ENCODE measurements around the gene CYGB.
"Not testable (repeated sequence)": the region's sequence is repeated elsewhere in the genome, so short reads cannot be mapped to it uniquely, and the experiment has no call there.

CYGB gene

GRCh38 chr17:76566613-76566943 is 29.1 kb upstream of the CYGB start:
- H3K36me3 ChIP-seq (ENCODE audit: insufficient read depth, low read depth, low read length) = peaks cover 48% of the 10 kb centered on the region
- no peak overlapping the region for H3K27ac ChIP-seq (ENCODE audit: low read length)
- no peaks in the 10 kb centered on the region for H3K9me3 ChIP-seq (ENCODE audit: insufficient read depth, low read depth, low read length)

GRCh38 chr17:76565728-76566612 is 28.5 kb upstream of the CYGB start:
- peaks cover 6% of the 10 kb centered on the region; the same call in 1 of the 2 replicates for H3K4me1 ChIP-seq (ENCODE audit: insufficient read depth, low read length)
- no peak overlapping the region for H3K9ac ChIP-seq (ENCODE audit: low read depth, low read length)
- no peak overlapping the region for H3K27ac ChIP-seq (ENCODE audit: low read length)
- no peak overlapping the region for H3K4me3 ChIP-seq (ENCODE audit: low read length)
- H3K9me3 ChIP-seq (ENCODE audit: insufficient read depth, low read depth, low read length) = no peaks in the 10 kb centered on the region
- peaks cover 54% of the 10 kb centered on the region for H3K36me3 ChIP-seq (ENCODE audit: insufficient read depth, low read depth, low read length)
- no peaks in the 10 kb centered on the region for H3K27me3 ChIP-seq (ENCODE audit: insufficient read depth, low read length)

More at GRCh38 chr17:76566613-76566943, 29.1 kb upstream of the CYGB start:
- H3K4me3 ChIP-seq (ENCODE audit: low read length) = no peak overlapping the region
- H3K27me3 ChIP-seq (ENCODE audit: insufficient read depth, low read length) = no peaks in the 10 kb centered on the region
- H3K4me1 ChIP-seq (ENCODE audit: insufficient read depth, low read length) = peaks cover 6% of the 10 kb centered on the region; the same call in 1 of the 2 replicates
- no peak overlapping the region for H3K9ac ChIP-seq (ENCODE audit: low read depth, low read length)

- peaks cover 62% of the 10 kb centered on the region for H3K36me3 ChIP-seq (ENCODE audit: insufficient read depth, low read depth, low read length)
- H3K9me3 ChIP-seq (ENCODE audit: insufficient read depth, low read depth, low read length); H3K27ac ChIP-seq (ENCODE audit: low read length); H3K27me3 ChIP-seq (ENCODE audit: insufficient read depth, low read length); H3K9ac ChIP-seq (ENCODE audit: low read depth, low read length); H3K4me3 ChIP-seq (ENCODE audit: low read length); H3K4me1 ChIP-seq (ENCODE audit: insufficient read depth, low read length): not testable (repeated sequence)
Measured at GRCh38 chr17:76564991-76565727, 27.6 kb upstream of the CYGB start.

- H3K9ac ChIP-seq (ENCODE audit: low read depth, low read length); H3K4me3 ChIP-seq (ENCODE audit: low read length); H3K27me3 ChIP-seq (ENCODE audit: insufficient read depth, low read length); H3K27ac ChIP-seq (ENCODE audit: low read length); H3K9me3 ChIP-seq (ENCODE audit: insufficient read depth, low read depth, low read length): not testable (repeated sequence)
- peaks cover 12% of the 10 kb centered on the region for H3K4me1 ChIP-seq (ENCODE audit: insufficient read depth, low read length)
- H3K36me3 ChIP-seq (ENCODE audit: insufficient read depth, low read depth, low read length) = peaks cover 80% of the 10 kb centered on the region
Measured at GRCh38 chr17:76563359-76563758, 25.9 kb upstream of the CYGB start.

- Histone ChIP-seq H3K4me3 (ENCODE audit: low read length) (no peak overlapping the region), H3K9me3 (ENCODE audit: insufficient read depth, low read depth, low read length) (no peaks in the 10 kb centered on the region), H3K27me3 (ENCODE audit: insufficient read depth, low read length) (no peaks in the 10 kb centered on the region), H3K27ac (ENCODE audit: low read length) (no peak overlapping the region), H3K4me1 (ENCODE audit: insufficient read depth, low read length) (peaks cover 11% of the 10 kb centered on the region), H3K36me3 (ENCODE audit: insufficient read depth, low read depth, low read length) (peaks cover 80% of the 10 kb centered on the region), H3K9ac (ENCODE audit: low read depth, low read length) (no peak overlapping the region)
Measured at GRCh38 chr17:76562734-76563148, 25.2 kb upstream of the CYGB start.

- Histone ChIP-seq H3K4me3 (ENCODE audit: low read length) (no peak overlapping the region), H3K9me3 (ENCODE audit: insufficient read depth, low read depth, low read length) (no peaks in the 10 kb centered on the region), H3K9ac (ENCODE audit: low read depth, low read length) (no peak overlapping the region), H3K27ac (ENCODE audit: low read length) (no peak overlapping the region), H3K27me3 (ENCODE audit: insufficient read depth, low read length) (no peaks in the 10 kb centered on the region), H3K4me1 (ENCODE audit: insufficient read depth, low read length) (peaks cover 11% of the 10 kb centered on the region), H3K36me3 (ENCODE audit: insufficient read depth, low read depth, low read length) (peaks cover 78% of the 10 kb centered on the region)
Measured at GRCh38 chr17:76561799-76562268, 24.3 kb upstream of the CYGB start.

GRCh38 chr17:76561332-76561731 is 23.8 kb upstream of the CYGB start:
- Histone ChIP-seq H3K27me3 (ENCODE audit: insufficient read depth, low read length) (no peaks in the 10 kb centered on the region), H3K9me3 (ENCODE audit: insufficient read depth, low read depth, low read length) (no peaks in the 10 kb centered on the region), H3K4me3 (ENCODE audit: low read length) (no peak overlapping the region), H3K4me1 (ENCODE audit: insufficient read depth, low read length) (peaks cover 11% of the 10 kb centered on the region), H3K9ac (ENCODE audit: low read depth, low read length) (0 out of 2 replicates have a peak overlapping the region, but pooled peaks have one; percentile 8), H3K27ac (ENCODE audit: low read length) (no peak overlapping the region), H3K36me3 (ENCODE audit: insufficient read depth, low read depth, low read length) (peaks cover 74% of the 10 kb centered on the region)

GRCh38 chr17:76560877-76561221 is 23.3 kb upstream of the CYGB start:
- Histone ChIP-seq H3K9me3 (ENCODE audit: insufficient read depth, low read depth, low read length) (no peaks in the 10 kb centered on the region), H3K4me1 (ENCODE audit: insufficient read depth, low read length) (peaks cover 11% of the 10 kb centered on the region), H3K4me3 (ENCODE audit: low read length) (no peak overlapping the region), H3K27ac (ENCODE audit: low read length) (no peak overlapping the region), H3K27me3 (ENCODE audit: insufficient read depth, low read length) (no peaks in the 10 kb centered on the region), H3K9ac (ENCODE audit: low read depth, low read length) (peak overlapping the region; percentile 100; the same call in 1 of the 2 replicates), H3K36me3 (ENCODE audit: insufficient read depth, low read depth, low read length) (peaks cover 69% of the 10 kb centered on the region)

- no peak overlapping the region for H3K27ac ChIP-seq (ENCODE audit: low read length)
- H3K36me3 ChIP-seq (ENCODE audit: insufficient read depth, low read depth, low read length) = peaks cover 63% of the 10 kb centered on the region
- H3K4me1 ChIP-seq (ENCODE audit: insufficient read depth, low read length) = peaks cover 11% of the 10 kb centered on the region
- H3K4me3 ChIP-seq (ENCODE audit: low read length) = peak overlapping the region; percentile 100
- no peaks in the 10 kb centered on the region for H3K9me3 ChIP-seq (ENCODE audit: insufficient read depth, low read depth, low read length)
- no peaks in the 10 kb centered on the region for H3K27me3 ChIP-seq (ENCODE audit: insufficient read depth, low read length)
- H3K9ac ChIP-seq (ENCODE audit: low read depth, low read length) = peak overlapping the region; percentile 100; the same call in 1 of the 2 replicates
Measured at GRCh38 chr17:76560036-76560876, 22.7 kb upstream of the CYGB start.

GRCh38 chr17:76559460-76559859 is 22.0 kb upstream of the CYGB start:
- peak overlapping the region; percentile 46 for H3K27ac ChIP-seq (ENCODE audit: low read length)
- peak overlapping the region; percentile 100 for H3K4me3 ChIP-seq (ENCODE audit: low read length)
- not testable (repeated sequence) for H3K9me3 ChIP-seq (ENCODE audit: insufficient read depth, low read depth, low read length); H3K27me3 ChIP-seq (ENCODE audit: insufficient read depth, low read length)
- peaks cover 55% of the 10 kb centered on the region for H3K36me3 ChIP-seq (ENCODE audit: insufficient read depth, low read depth, low read length)
- peak overlapping the region; percentile 100 for H3K9ac ChIP-seq (ENCODE audit: low read depth, low read length)
- peaks cover 11% of the 10 kb centered on the region for H3K4me1 ChIP-seq (ENCODE audit: insufficient read depth, low read length)
